Measurements from ENCODE around the gene SCARF2.

DNA sequence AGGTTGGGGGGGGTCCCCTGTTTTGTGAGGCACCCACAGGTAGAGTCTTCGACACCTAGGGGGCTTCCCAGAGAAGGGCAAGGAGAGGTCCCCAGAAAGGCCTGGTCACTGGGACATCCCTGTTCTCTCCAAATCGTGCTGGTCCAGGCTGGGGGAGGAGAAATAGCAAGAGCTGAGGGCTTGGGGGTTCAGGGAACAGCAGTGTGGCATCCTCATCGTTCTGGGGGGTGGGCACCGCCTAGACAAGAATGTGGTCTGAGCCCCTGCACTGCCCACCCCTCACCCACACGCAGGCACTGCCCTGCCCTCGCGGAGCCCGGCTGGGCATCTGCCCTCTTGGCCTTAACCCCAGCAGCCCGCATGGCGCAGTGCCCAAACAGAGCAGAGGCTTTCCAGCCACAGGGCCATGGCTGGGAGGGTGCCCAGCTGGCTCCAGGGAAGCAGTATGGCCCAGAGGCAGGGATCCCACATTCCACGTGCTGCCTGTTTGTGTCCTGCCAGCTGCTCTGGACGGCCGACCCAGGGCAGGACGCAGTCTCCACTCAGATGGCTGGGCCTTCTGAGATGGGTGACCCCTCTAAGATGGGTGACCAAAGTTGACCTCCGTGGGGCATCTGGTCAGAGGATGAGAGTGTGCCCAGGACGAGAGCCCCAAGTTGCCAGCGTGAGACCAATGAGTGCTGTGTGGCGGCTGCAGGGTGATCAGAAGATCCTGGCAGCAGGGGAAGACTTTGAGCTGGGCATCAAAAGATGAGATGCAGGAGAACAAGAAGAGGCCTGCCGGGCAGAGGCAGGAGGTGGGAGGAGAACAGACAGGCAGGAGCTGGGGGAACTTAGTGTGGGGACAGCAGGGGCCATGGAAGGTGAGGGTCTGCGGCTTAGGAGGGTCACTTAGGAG is 14.4 kb downstream of the SCARF2 start:
- no peak for TF ChIP-seq POLR2AphosphoS5 (IDR thresholded peaks at IDR 0.05; ENCODE audit: low read depth)
- TF ChIP-seq, protein P1, sequence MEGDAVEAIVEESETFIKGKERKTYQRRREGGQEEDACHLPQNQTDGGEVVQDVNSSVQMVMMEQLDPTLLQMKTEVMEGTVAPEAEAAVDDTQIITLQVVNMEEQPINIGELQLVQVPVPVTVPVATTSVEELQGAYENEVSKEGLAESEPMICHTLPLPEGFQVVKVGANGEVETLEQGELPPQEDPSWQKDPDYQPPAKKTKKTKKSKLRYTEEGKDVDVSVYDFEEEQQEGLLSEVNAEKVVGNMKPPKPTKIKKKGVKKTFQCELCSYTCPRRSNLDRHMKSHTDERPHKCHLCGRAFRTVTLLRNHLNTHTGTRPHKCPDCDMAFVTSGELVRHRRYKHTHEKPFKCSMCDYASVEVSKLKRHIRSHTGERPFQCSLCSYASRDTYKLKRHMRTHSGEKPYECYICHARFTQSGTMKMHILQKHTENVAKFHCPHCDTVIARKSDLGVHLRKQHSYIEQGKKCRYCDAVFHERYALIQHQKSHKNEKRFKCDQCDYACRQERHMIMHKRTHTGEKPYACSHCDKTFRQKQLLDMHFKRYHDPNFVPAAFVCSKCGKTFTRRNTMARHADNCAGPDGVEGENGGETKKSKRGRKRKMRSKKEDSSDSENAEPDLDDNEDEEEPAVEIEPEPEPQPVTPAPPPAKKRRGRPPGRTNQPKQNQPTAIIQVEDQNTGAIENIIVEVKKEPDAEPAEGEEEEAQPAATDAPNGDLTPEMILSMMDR (IDR thresholded peaks at IDR 0.05; ENCODE audit: insufficient read depth, low read length), result no peak
- TF ChIP-seq GABPA (IDR thresholded peaks at IDR 0.05; ENCODE audit: low read depth), result no peak
- TF ChIP-seq REST (IDR thresholded peaks at IDR 0.05; ENCODE audit: insufficient replicate concordance, low read depth), result no peak
- no peak for TF ChIP-seq SPI1 (IDR thresholded peaks at IDR 0.05; ENCODE audit: borderline replicate concordance, low read depth)
